Measurements from ENCODE around the gene A2M. TPM values are rescaled to one million over a fixed set of nuclear protein-coding genes. Genes with fewer than 3 reads are reported as not detected.

The A2M gene
- total and polyA plus RNA-seq, 2 of the 13 experiments (the other 11 are each of a cell fraction or from before 2014, with no cell fraction given): 2,807 to 6,551 TPM

DNA sequence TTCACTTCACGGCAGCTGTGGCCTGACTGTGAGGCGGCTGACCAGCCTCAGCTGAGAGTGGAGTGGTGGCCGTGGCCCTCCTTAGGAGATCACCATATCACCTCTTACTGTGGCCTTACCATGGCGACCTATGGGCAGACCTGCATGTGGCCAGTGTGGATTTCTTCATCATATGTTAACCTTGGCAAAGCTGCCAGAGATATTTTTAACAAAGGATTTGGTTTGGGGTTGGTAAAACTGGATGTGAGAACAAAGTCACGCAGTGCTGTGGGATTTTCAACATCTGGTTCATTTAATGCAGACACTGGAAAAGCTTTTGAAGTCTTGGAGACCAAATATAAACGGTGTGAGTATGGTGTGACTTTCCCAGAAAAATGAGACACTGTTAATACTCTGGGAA, 79.5 kb downstream of the A2M start:
- ChIA-PET CTCF (ENCODE audit: low intra/inter-chr PET ratio, low total read pairs) (no interaction called here), POLR2A (no interaction called here)
- no peaks in the 10 kb centered on the region for H3K36me3 ChIP-seq (replicated peaks in 1 of 2; ENCODE audit: control insufficient read depth in 1 of 2, insufficient read depth in 2 of 2, low read length in 2 of 2)
- no peak overlapping the region for H2AFZ ChIP-seq (ENCODE audit: low read length)
- H3K9me3 ChIP-seq (ENCODE audit: low read length): no peaks in the 10 kb centered on the region
- peaks cover 25% of the 10 kb centered on the region for H3K4me1 ChIP-seq (ENCODE audit: insufficient read depth, low read length)
- in situ Hi-C loops (cut with HindIII; ENCODE audit: extremely low pct_ligation_motif_present, low pct_unique_long_range_greater_than_20kb): loop anchor here (25.0 kb wide), 1 partner anchor 99 kb away; the partner anchor contains the start of gene M6PR
- DNase-seq (ENCODE audit: low spot score) (no peak), ATAC-seq (no peak), FAIRE-seq (no peak)
- no peaks in the 10 kb centered on the region for H4K20me1 ChIP-seq (ENCODE audit: insufficient read depth, low read length)
- H3K79me2 ChIP-seq (ENCODE audit: insufficient read depth, low read length): no peaks in the 10 kb centered on the region
- H3K27ac ChIP-seq (ENCODE audit: extremely low read length, insufficient read depth, low read length): no peak overlapping the region
- BruUV-seq (replicated peaks): no TSS peak
- no peak overlapping the region for H3K4me2 ChIP-seq (ENCODE audit: low read depth, low read length)
- TF ChIP-seq, protein P1, sequence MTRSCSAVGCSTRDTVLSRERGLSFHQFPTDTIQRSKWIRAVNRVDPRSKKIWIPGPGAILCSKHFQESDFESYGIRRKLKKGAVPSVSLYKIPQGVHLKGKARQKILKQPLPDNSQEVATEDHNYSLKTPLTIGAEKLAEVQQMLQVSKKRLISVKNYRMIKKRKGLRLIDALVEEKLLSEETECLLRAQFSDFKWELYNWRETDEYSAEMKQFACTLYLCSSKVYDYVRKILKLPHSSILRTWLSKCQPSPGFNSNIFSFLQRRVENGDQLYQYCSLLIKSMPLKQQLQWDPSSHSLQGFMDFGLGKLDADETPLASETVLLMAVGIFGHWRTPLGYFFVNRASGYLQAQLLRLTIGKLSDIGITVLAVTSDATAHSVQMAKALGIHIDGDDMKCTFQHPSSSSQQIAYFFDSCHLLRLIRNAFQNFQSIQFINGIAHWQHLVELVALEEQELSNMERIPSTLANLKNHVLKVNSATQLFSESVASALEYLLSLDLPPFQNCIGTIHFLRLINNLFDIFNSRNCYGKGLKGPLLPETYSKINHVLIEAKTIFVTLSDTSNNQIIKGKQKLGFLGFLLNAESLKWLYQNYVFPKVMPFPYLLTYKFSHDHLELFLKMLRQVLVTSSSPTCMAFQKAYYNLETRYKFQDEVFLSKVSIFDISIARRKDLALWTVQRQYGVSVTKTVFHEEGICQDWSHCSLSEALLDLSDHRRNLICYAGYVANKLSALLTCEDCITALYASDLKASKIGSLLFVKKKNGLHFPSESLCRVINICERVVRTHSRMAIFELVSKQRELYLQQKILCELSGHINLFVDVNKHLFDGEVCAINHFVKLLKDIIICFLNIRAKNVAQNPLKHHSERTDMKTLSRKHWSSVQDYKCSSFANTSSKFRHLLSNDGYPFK (CRISPR knock-in tag; IDR thresholded peaks at IDR 0.05; ENCODE audit: borderline replicate concordance): no peak
- TF ChIP-seq XRCC5 (optimal IDR thresholded peaks at IDR 0.05; ENCODE audit: low read length) (no peak), PAWR (CRISPR knock-in tag; IDR thresholded peaks at IDR 0.05; ENCODE audit: borderline replicate concordance) (no peak), SMAD9 (CRISPR knock-in tag; IDR thresholded peaks at IDR 0.05) (no peak)
- TF ChIP-seq, protein P2, sequence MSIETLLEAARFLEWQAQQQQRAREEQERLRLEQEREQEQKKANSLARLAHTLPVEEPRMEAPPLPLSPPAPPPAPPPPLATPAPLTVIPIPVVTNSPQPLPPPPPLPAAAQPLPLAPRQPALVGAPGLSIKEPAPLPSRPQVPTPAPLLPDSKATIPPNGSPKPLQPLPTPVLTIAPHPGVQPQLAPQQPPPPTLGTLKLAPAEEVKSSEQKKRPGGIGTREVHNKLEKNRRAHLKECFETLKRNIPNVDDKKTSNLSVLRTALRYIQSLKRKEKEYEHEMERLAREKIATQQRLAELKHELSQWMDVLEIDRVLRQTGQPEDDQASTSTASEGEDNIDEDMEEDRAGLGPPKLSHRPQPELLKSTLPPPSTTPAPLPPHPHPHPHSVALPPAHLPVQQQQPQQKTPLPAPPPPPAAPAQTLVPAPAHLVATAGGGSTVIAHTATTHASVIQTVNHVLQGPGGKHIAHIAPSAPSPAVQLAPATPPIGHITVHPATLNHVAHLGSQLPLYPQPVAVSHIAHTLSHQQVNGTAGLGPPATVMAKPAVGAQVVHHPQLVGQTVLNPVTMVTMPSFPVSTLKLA (IDR thresholded peaks at IDR 0.05): no peak
- WGBS (ENCODE audit: low lambda C conversion rate): 25% methylated on average over 6 of the region's 6 CpGs
- intact Hi-C loops (cut with micrococcal nuclease; ENCODE audit: unreplicated experiment): loop anchor here (5.0 kb wide), 1 partner anchor 124 kb away; the partner anchor contains the start of gene PHC1
- no peaks in the 10 kb centered on the region for H3K27me3 ChIP-seq (ENCODE audit: control insufficient read depth in 1 of 2, insufficient read depth in 2 of 2, low read length in 2 of 2)
- no peak overlapping the region for H3K9ac ChIP-seq (ENCODE audit: insufficient read depth, low read depth, low read length)
- no peak overlapping the region for H3K4me3 ChIP-seq (replicated peaks in 1 of 3; ENCODE audit: insufficient read depth in 1 of 3, low read depth in 2 of 3, low read length in 3 of 3)

Data from HepG2 (cell line).